CD4-positive, alpha-beta T cell treated with Interleukin-4 for 1 hour (primary cell): ENCODE data around the gene PTPRD.

Source experiments
- DNase-seq, 2 donors: peaks; one replicate each; pipeline ENCODE4 v3.0.0-alpha.2; 2020 to 2022

Gene PTPRD

DNA sequence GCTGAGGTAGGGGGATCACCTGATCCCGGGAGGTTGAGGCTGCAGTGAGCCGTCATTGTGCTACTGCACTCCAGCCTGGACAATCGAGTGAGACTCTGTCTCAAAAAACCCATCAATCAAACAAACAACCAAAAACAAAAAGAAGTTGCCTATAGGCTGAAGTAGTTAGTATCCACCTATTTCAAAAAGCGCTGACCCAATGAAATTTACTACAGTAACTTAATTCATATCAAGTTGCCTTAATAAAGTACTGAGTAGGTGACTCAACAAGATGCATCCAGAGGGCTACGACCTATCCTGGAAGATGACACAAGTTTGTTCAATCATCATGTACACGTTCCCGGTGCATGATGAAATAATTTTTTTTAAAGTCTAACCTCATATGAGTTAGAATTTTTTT, 2164.6 kb downstream of the PTPRD start:
- DNase-seq: no peak

DNA sequence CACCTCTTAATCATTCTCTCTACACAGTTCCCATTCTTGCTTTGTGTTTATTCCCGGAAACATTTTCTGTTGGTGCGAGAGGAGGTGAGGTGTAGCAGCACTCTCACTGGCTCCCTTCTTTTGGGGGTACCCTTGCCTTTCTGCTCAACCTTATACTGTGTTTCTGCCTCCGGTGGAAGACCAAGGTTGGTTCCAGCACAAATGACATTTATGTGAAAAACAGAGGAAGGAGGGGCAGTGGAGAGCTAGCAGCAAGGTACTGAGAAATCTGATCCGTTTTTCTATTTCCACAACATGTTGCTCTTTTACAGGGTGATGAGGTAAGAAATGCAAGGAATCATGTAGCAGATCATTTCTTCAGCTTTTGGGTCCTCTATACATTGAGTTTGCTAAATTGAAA, 2165.2 kb downstream of the PTPRD start:
- DNase-seq: no peak

DNA sequence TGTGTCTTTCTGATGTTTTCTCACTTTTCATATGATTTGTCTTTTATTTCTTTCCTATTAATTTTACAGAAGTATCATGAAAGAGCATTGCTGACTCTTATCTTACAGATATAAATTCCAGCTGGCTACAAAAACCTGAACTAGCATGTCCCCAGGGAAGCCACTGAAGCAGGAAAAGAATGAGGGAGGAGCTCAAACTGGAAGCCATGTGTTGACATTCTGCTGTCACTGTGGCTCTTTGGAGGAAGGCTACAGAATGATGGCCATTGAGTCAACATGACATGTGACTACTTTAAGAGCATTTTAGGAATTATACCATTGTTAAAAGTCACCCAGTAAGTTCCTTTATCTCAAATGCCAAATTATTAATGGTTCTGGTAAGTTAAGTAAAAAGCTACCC, 2174.9 kb downstream of the PTPRD start:
- no peak for DNase-seq

DNA sequence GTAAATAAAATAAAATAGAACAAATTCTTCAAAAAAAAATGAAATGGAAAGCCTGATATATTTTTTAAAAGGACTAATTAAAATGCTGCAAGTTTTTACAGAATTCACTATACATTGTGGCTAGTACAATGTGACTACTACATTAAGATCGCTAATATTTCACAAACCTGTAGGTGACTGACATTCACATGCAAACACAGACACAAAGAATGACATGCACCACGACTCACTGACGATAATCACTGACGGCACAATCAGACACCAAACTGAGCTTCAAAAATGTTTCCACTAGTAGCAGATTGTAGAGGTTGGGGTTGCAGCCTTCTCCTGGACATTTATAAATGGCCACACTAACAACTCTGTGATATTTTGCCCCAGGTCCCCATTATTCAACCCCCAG, 2175.5 kb downstream of the PTPRD start:
- DNase-seq: no peak

DNA sequence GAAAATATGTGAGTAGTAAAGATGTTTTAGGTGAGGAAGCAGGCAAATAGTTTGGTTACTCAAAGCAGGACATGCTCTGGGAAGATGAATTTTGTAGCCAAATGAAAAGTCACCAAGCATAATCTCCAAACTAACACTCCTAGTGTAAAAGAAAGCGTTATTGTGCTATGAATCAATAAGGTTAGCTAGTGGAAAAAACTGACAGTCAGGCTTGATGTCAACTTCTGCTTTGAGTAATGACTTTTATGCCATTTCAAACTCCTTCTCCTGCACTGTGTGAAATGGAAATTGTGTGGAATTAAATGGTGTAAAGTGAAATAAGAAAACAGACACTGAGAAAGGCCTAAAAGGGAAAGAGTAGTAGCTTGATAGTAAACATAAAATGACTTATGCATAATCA, 2176.0 kb downstream of the PTPRD start:
- DNase-seq: no peak

DNA sequence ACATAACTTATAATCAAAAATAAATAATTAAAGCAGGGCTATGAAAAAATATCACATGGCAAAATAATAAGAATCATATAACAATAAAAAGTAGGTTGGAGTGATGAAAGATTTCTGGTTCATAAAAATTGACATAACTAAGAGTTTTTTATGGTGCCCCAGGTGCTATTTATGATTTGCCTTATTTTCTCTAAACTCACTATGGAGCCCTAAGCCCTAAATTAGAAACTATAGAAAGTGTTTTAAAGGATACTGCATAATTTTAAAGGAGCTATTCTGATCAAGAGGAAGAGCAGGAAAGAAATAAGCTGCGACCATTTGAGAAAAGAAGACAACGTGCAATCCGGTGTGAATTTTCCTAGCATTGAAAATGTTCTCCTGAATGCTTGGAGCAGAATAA, 2178.2 kb downstream of the PTPRD start:
- DNase-seq: no peak

DNA sequence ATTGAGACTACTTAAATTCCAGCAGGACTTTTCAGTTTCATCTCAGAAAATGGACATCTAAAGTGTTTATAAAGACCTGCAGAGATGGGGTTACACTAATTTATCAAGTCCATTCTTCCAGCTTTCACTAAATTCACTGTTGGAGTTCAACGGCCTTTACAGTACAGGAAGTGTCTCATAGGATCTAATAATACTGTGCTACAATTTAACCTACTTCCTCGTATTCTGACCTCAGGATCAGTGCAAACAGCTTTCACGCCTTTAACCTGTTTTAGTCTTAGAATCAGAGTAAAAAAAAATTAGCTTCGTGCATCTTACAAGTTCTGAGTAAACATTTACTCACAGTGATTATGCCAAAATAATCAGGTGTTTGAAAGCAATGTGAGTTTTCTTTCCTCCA, 2180.6 kb downstream of the PTPRD start:
- no peak for DNase-seq

DNA sequence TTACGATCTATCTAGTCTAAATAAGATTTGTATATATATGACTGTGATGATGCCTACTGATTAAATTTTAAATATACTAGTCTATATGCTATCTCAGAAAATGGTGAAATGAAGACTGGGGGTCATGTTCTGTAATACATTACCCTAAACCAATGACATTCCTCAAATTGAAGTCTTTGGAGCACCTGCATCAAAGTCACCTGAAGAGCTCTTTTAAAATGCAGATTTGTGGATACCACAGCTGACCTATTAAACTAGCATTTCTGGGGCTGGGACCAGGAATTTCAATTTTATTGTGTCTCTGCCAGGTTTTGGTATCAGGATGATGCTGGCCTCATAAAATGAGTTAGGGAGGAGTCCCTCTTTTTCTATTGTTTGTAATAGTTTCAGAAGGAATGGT, 2181.3 kb downstream of the PTPRD start:
- DNase-seq: no peak

DNA sequence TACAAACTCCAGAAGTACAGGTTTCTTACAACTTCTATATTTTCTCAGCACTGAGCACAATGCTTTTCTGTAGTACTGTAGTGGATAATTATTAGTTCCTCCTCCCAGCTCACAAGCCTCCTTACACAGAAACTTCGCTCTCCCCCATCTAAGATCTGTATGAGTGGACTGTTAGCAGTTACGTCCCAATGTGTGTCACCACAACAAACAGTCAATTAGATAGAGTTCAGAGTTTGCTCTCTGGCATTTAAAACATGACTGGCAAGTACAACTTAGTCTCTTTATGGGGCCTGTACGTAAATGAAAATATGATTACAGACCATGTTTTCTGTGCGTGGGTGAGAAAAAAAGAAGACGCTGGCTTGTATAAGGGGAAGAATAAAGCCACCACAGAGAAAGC, 2181.9 kb downstream of the PTPRD start:
- DNase-seq: no peak

DNA sequence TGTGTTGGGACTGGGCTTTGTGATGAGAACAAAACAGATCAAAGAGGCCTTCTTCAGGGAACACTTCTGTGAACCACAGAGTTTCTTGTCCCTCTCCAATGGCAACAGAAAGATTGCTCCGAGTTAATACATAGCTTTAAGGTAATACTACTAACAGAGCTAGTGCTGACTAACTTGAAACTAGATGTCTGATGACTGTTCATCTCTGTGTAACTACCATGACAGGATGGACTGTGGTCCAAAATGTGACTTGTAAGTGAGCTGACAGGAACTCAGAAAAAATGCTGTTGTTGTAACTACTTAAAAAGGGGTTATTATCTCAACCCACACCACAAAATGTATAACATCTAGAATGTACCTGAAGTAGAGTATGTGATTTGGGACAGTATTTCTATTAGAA, 2183.0 kb downstream of the PTPRD start:
- DNase-seq: peak in 1 of 2 donors; percentile 15

DNA sequence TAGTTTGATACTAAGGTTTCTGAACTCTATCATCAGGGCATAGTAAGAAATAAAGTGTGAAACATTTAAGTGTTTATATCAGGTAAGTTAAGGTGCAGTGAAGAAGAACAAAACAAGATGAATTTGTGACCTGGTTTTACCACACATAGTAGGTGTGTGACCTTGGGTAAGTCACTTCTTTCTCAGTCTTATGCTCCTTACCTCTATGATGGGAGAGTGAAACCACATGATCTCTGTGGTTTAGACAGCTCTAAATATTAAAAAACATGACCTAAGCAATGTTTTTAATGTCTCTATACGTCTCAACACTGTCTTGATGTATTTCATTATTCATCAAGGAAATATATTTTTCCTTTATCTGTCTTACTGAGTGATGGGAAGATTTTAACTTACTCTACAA, 2183.6 kb downstream of the PTPRD start:
- peak in 1 of 2 donors; percentile 5 for DNase-seq

DNA sequence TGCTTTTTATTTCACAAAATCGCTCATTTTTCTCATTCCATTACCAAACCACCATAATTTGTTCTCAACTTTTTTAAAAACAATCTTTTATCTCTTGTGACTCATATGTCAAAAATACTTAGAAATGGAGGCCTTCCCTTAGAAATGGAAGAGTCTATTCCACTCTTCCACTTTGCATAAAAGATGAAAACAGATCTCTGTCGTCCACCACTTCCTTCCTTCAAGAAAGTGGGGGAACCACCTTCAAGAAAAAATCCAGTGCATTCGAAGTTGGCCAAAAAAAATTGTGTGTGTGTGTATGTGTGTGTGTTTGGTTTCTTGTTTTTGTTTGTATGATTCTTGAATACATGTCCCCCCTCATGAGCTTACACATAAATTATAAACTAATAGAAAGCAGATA, 2184.4 kb downstream of the PTPRD start:
- DNase-seq: peak in 1 of 2 donors; percentile 35

DNA sequence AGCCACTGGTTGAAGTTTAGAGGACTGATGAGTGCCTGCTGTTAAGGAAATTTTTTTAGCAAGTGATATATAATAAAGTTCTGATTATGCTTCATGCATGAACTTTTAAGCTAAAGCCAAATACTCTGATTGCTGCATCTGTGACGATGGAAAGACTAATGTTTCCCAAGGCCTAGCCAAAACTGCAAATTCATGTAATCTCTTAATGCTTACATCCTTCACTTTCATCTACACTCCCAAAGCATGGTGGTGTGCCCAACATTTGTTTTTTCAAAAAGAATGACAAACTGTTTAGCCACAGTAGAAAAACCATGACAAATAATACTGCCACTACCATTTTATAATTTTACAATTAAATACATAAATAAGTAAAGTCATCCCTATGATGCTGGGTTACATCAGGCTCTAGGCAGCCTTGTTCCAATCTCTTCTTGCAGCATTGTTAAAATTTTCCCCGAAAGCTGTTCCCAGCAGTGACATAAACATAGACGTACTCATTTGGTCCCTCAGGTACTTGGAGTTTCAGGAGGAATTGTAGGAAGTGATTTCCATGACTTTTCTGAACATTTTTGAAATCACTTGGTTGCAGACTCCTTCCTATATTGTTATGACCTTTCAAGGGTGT, 2187.9 kb downstream of the PTPRD start:
- no peak for DNase-seq

DNA sequence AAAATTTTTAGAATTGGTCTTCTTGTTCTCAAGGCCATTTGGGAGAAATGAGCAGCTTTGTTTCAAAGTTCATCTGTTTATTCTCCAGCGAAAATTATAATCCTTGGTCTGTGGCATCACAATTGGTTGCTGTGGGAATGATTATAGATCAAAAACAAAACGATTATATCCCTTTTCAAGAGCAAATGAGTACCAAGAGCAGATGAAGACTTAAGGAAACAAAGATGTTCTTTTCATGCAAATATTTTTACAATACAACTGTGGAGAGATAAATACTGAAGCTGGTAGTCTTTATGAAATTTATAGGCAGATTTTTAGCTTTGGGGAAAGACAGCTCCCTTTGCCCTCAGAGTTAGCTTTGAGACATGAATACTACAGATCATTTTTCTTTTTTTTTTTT, 2192.4 kb downstream of the PTPRD start:
- no peak for DNase-seq

DNA sequence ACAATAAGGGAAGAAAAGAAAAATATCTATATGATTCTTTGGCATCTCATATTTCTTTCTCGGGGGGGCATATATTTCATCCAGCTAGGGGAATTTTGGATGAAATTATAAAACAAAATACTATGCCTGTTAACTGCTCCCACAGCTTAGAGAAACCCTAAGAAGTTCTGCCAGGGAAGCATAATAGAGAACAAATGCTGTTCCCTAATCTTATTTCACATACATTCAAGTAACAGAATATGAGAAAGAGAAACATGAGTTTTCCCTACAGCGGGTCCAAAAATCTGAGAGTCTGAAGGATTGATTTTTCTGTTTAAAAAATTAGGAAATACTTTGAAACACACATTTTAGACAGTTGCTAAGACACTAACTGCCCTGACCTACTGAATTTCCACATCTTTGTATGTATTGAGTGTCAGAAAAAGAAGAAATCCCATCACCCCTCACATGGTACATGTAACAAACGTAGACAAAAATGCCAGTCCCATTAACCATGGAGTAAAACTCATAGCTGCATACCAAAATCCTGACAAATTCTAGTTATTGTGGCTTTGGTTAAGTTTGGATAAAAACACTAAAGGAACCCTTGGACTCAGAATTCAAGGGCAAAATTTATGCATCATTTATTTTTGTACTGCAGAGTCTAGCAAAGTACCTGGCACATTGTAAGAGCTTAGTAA, 2193.1 kb downstream of the PTPRD start:
- no peak for DNase-seq

DNA sequence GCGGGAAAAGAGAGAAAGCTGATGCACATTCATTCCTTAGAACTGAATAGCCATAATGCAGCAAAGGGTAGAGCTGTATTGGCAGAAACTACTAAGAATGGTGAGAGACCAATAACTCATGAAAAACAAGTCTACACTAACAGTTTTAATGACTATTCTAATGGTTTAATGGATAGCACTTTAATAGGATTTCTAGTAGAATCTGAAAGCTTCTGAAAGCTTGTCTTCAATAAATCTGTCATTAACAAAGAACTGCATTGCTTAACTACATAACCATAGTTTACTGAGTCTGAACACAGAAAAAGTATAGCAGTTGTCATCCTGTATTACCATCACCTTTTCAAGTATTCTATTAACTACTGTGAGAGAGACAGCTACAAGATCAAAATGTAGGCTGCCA, 2195.5 kb downstream of the PTPRD start:
- DNase-seq: no peak

DNA sequence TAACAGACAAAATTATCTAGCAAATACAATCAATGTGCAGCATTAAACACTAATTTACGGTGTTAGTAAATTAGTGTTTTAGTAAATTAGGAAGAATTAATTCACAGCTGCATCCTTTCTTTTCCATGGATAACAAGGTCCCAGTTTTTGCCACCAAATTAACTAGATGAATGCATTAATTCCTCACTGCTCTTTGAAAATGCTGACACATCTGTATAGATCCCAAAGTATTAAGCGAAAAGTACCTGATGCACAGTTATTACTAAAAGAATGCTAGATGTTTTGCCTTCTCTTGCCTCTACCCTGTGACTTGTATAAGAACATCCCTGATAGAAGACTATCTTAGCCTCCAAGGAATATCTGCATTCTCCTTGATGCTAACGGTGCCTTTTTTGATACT, 2200.5 kb downstream of the PTPRD start:
- DNase-seq: no peak

DNA sequence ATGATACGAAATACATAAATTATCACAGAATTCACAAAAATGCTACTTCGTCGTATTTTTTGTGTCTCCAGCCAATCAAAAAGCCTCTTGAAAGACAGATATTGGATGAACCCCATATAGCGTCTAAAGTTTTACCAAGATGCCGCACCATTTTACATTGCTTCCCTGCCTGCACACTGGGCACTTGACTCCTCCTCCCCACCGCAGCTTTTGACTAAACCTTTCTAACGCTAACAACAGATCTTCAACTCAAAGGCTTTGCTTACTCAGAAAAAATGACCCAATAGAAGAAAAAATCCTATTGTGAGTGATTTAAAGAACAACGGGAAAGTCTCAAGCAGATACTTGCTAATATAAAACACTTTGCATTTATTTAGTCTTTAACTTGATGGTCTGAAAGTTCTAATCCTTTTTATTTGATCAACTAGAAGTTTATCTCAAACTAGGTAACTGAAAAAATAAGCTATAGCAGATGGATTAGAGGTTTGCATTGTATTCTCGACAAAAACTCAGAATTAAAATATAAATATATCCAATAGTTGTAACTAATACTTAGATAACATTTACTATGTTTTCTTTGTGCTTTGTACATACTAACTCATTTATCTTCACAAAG, 2204.1 kb downstream of the PTPRD start:
- DNase-seq: no peak

DNA sequence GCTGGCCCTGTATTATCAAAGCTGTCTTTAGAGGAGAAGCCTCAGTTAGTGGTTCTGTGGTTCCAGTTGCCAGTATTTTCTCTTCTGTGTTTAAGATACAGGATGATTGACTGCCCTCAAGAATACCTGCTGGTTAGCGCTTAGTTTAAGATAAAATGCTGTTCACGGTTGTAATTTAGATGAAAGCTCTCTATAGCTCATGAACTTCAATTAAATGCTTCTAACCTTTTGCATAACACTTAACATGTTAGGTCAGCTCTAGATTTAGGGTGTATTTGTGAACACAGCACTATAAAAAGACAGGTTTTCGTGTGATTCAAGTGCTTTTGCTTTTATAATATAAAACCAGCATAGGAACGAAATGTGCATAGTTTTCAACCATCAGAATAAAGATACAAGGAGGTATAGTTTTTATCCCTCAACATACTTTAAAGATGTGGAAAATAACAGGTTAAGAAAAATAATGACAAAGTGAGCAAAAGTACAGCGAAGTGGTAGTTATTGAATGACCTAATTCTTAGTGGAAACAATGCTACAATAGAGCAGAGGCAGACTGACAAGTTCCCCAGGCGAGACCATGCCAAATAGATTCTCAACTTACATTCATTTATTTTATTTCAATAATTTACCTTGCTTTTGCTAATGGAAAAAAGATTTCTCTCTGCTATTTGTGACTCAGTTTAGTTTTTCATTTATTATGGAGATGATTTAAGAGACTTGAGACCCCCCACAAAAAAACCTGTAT, 2210.7 kb downstream of the PTPRD start:
- no peak for DNase-seq

DNA sequence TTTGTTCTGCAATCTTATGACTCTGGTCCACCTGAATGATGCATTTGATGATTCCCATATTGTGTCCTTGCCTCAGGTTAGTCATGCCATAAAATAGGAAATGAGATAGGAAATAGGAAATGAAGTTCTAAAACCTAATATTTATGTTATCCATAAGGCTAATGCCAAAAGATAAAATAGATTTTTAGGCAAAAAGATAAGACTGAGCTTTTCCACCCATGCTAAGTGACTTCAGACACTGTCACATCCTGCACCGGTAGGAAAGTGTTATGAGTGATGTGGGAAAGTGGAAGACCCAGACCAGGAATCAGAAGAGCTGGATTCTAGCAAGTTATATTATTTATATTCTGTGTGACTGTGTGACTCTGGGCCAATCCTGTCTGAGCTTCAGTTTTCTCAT, 2212.4 kb downstream of the PTPRD start:
- DNase-seq: no peak

DNA sequence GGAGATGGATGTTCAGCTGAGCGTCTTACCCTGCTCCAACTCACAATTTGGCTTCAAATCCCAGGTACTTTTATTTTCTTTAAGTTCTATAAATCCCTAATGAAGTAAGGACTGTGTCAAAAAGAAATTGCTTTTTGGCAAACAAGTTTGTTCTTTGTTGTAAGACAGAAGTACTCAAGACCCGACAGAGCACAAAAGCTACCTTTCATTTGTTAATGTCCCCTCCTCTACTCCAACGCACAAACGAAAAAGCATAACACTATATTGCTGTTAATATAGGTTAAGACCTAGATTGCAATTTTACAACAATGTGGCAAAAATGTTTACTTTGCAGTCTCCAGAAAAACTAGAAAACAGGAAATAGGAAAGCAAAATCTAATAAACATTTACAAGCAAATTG, 2217.8 kb downstream of the PTPRD start:
- DNase-seq: no peak

DNA sequence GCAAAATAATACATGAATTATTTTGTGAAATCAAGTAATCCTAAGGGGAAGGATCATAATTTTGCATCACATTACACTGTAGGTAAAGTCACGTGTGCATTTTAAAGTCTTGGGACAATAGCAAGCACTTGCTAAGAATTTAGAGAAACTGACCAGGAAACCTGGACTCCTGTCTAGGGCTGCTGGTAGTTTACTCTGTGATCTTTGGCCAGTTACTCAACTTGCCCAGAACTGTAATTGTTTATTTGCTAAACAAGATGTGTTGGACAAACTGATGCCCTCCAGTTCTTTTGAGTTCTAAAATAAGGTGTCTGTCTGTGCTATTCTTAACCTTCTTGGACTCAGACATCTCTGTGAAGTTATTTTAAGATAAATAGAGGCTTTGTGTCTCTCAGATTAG, 2218.5 kb downstream of the PTPRD start:
- DNase-seq: no peak

DNA sequence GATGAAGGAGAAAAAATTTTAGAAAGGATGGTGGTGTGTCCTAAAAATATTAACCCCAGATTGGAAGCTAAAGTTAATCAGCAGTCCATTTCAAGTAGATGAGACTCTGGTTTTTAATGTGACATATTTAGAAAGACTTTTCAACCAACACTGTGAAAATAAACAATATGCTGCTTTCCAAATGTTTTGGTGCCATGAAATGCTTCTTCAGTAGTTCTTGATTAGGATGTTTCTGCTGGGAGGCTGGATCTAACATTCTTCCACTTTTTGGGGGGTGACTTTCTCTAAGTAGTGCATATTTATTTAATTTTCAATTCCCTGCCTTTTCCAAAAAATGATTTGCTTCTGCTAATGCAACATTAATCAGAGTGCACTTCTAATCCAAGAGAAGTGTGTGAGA, 2219.9 kb downstream of the PTPRD start:
- DNase-seq: no peak

DNA sequence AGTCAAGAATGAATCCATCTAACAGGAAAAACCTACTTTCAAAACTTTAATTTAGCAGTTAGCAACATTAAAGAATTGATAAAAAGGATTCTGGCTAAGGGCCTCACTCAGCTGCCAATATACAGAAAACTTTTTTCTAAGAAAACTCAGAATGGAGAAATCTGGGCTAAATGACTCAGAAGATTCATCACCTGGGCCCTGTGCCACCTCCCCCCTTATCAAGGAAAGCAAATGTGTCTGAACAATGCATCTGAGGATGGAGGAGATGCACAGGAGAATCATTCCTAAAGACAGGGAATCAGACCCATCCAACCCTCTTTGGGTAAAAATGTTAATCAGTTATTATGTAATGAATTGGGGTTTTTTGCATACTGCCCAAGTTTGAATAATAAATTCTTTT, 2221.2 kb downstream of the PTPRD start:
- no peak for DNase-seq
